Measurements from ENCODE around the gene PRKCQ.
A peak's percentile ranks its signal among the peaks of the same experiment; 100 is the strongest.

PRKCQ gene

DNA sequence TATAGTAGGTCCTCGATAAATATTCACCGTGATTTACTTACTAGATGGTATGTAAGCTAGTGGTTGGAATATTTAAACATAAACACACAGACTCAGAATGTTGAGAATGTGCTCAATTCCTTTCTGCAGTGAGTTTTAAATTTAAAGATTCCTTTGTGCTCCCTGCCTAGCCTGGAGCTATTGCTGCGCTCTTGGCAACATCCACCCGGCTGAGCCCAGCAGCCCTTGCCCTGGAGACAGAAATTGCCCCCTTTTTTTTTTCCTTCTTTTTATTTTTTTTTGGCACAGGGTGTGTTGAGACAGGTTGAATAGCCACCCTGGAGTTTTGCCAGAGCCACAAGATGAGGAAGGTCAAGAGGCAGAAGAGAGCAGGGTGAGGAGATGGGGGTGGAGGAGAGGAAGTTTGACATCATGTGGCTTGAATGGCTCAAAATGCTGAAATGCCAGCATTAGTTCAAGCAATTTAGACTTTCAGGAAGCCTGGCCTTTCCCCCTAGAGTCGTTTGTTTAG, 180.8 kb downstream of the PRKCQ start:
- DNase-seq = peak; percentile 6 to 59
- Histone ChIP-seq H3K79me2 (ENCODE audit: control insufficient read depth, insufficient read depth, low read length, poor library complexity) (peaks cover 2% of the 10 kb centered on the region), H3K4ac (ENCODE audit: low read depth, low read length) (no peak overlapping the region), H4K12ac (ENCODE audit: low read depth, low read length) (no peak overlapping the region), H3K79me1 (ENCODE audit: low read length) (peaks cover 14% of the 10 kb centered on the region), H3K14ac (ENCODE audit: low read length) (no peak overlapping the region), H3K18ac (ENCODE audit: low read length) (no peak overlapping the region), H2BK12ac (ENCODE audit: low read length) (no peak overlapping the region), H3K27ac (ENCODE audit: low read depth, low read length) (peak overlapping the region; percentile 73), H2AK5ac (ENCODE audit: low read length) (no peak overlapping the region), H3K23ac (ENCODE audit: low read length) (no peak overlapping the region), H3K4me2 (ENCODE audit: low read length) (no peak overlapping the region), H4K91ac (ENCODE audit: low read depth, low read length) (peak overlapping the region; percentile 76), H3K4me1 (ENCODE audit: control insufficient read depth in 1 of 2, insufficient read depth in 2 of 2, low read length in 2 of 2) (peaks cover 11 to 19% of the 10 kb centered on the region in 2 experiments), H3K9ac (ENCODE audit: low read length) (no peak overlapping the region), H3K27me3 (ENCODE audit: insufficient read depth, low read length) (no peaks in the 10 kb centered on the region), H2BK5ac (ENCODE audit: low read depth, low read length, poor library complexity) (no peak overlapping the region), H4K8ac (ENCODE audit: low read depth, low read length) (no peak overlapping the region), H2AFZ (ENCODE audit: insufficient read depth, low read length, poor library complexity) (no peak overlapping the region), H2BK120ac (ENCODE audit: insufficient read depth, low read length, poor library complexity) (no peak overlapping the region), H3K9me3 (ENCODE audit: insufficient read depth, low read depth, low read length) (no peaks in the 10 kb centered on the region), H3K36me3 (ENCODE audit: control insufficient read depth in 1 of 2, insufficient read depth in 2 of 2, low read length in 2 of 2) (no peaks in the 10 kb centered on the region), H3K4me3 (ENCODE audit: low read depth, low read length) (no peak overlapping the region)
- WGBS (ENCODE audit: extremely low coverage, insufficient coverage, insufficient read length) = no CpG with 5 or more reads among the region's 5 CpGs

DNA sequence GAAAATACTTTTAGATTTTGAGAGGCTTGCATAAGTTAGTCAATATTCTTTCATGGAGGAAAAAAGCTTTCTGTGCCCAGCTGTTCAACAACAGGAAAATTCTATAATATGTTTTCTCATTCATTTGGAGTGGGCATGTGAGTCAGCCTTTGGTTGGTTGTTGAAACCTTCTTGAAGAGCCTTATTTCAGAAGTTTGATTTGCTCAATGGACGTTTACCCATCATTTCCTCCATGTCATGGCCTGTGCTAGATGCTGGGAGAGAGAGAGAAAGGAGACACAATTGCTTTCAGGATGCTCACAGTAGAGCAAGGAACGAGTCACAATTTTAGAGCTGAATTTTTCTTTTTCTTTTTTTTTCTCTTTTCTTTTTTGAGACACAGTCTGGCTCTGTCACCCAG, 181.7 kb downstream of the PRKCQ start:
- no peaks in the 10 kb centered on the region for H3K36me3 ChIP-seq (ENCODE audit: control insufficient read depth in 1 of 2, insufficient read depth in 2 of 2, low read length in 2 of 2)
- no peak overlapping the region for H2BK12ac ChIP-seq (ENCODE audit: low read length)
- H3K79me1 ChIP-seq (ENCODE audit: low read length) = peaks cover 14% of the 10 kb centered on the region
- H3K4ac ChIP-seq (ENCODE audit: low read depth, low read length) = no peak overlapping the region
- H3K27ac ChIP-seq (ENCODE audit: low read depth, low read length) = no peak overlapping the region
- H3K4me2 ChIP-seq (ENCODE audit: low read length) = no peak overlapping the region
- H4K12ac ChIP-seq (ENCODE audit: low read depth, low read length) = no peak overlapping the region
- H3K4me1 ChIP-seq (ENCODE audit: control insufficient read depth in 1 of 2, insufficient read depth in 2 of 2, low read length in 2 of 2) = peaks cover 11 to 19% of the 10 kb centered on the region in 2 experiments
- no peak overlapping the region for H2BK120ac ChIP-seq (ENCODE audit: insufficient read depth, low read length, poor library complexity)
- H3K9ac ChIP-seq (ENCODE audit: low read length) = no peak overlapping the region
- no peaks in the 10 kb centered on the region for H3K27me3 ChIP-seq (ENCODE audit: insufficient read depth, low read length)
- H3K79me2 ChIP-seq (ENCODE audit: control insufficient read depth, insufficient read depth, low read length, poor library complexity) = peaks cover 2% of the 10 kb centered on the region
- DNase-seq = no peak
- H3K4me3 ChIP-seq (ENCODE audit: low read depth, low read length) = no peak overlapping the region
- no peak overlapping the region for H2BK5ac ChIP-seq (ENCODE audit: low read depth, low read length, poor library complexity)
- H3K14ac ChIP-seq (ENCODE audit: low read length) = no peak overlapping the region
- no peak overlapping the region for H2AK5ac ChIP-seq (ENCODE audit: low read length)
- no peak overlapping the region for H3K23ac ChIP-seq (ENCODE audit: low read length)
- no CpG with 5 or more reads among the region's 2 CpGs for WGBS (ENCODE audit: extremely low coverage, insufficient coverage, insufficient read length)
- no peak overlapping the region for H4K91ac ChIP-seq (ENCODE audit: low read depth, low read length)
- no peaks in the 10 kb centered on the region for H3K9me3 ChIP-seq (ENCODE audit: insufficient read depth, low read depth, low read length)
- H4K8ac ChIP-seq (ENCODE audit: low read depth, low read length) = no peak overlapping the region
- H3K18ac ChIP-seq (ENCODE audit: low read length) = no peak overlapping the region
- no peak overlapping the region for H2AFZ ChIP-seq (ENCODE audit: insufficient read depth, low read length, poor library complexity)

DNA sequence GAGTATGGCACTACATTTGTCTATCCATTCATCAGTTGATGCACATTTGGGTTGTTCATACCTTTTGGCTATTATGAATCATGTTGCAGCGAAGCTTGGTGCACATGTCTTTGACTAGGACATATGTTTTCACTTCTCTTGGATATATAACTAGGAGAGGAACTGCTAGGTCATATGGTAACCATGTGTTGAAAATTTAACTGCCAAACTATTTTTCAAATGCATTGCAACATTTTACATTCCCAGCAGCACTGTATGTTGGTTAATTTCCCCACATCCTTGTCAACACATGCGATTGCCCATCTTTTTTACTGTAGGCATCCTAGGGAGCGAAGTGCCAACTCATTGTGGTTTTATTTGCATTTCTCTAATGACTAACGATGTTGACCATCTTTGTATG, 183.4 kb downstream of the PRKCQ start:
- no CpG with 5 or more reads among the region's 4 CpGs for WGBS (ENCODE audit: extremely low coverage, insufficient coverage, insufficient read length)

DNA sequence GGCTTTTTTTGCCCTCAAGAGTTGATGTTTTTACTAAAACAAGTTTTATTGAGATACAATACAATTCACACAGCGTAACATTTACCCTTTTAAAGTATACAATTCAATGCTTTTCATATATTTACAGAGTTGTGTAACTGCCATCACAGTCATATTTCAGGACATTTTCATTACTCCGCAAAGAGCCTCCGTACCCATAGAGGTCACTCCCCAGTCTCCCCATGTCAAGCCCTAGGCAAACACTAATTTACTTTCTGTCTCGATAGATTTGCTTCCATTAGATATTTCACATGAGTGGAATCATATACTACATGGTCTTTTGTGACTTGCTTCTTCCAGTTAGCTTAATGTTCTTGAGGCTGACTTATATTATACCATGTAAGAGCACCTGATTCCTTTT, 183.8 kb downstream of the PRKCQ start:
- no peak overlapping the region for H2BK5ac ChIP-seq (ENCODE audit: low read depth, low read length, poor library complexity)
- no peak overlapping the region for H3K4me2 ChIP-seq (ENCODE audit: low read length)
- DNase-seq = no peak
- peaks cover 7 to 19% of the 10 kb centered on the region in 2 experiments for H3K4me1 ChIP-seq (ENCODE audit: control insufficient read depth in 1 of 2, insufficient read depth in 2 of 2, low read length in 2 of 2)
- H4K91ac ChIP-seq (ENCODE audit: low read depth, low read length) = no peak overlapping the region
- H3K4me3 ChIP-seq (ENCODE audit: low read depth, low read length) = no peak overlapping the region
- no peak overlapping the region for H4K12ac ChIP-seq (ENCODE audit: low read depth, low read length)
- H3K79me1 ChIP-seq (ENCODE audit: low read length) = peaks cover 11% of the 10 kb centered on the region
- no peak overlapping the region for H3K4ac ChIP-seq (ENCODE audit: low read depth, low read length)
- H2AK5ac ChIP-seq (ENCODE audit: low read length) = no peak overlapping the region
- H3K27ac ChIP-seq (ENCODE audit: low read depth, low read length) = no peak overlapping the region
- no peaks in the 10 kb centered on the region for H3K27me3 ChIP-seq (ENCODE audit: insufficient read depth, low read length)
- H2BK12ac ChIP-seq (ENCODE audit: low read length) = no peak overlapping the region
- H3K9me3 ChIP-seq (ENCODE audit: insufficient read depth, low read depth, low read length) = no peaks in the 10 kb centered on the region
- H3K14ac ChIP-seq (ENCODE audit: low read length) = no peak overlapping the region
- H4K8ac ChIP-seq (ENCODE audit: low read depth, low read length) = no peak overlapping the region
- H3K18ac ChIP-seq (ENCODE audit: low read length) = no peak overlapping the region
- no peaks in the 10 kb centered on the region for H3K36me3 ChIP-seq (ENCODE audit: control insufficient read depth in 1 of 2, insufficient read depth in 2 of 2, low read length in 2 of 2)
- H3K9ac ChIP-seq (ENCODE audit: low read length) = no peak overlapping the region
- H2AFZ ChIP-seq (ENCODE audit: insufficient read depth, low read length, poor library complexity) = no peak overlapping the region
- H3K79me2 ChIP-seq (ENCODE audit: control insufficient read depth, insufficient read depth, low read length, poor library complexity) = peaks cover 2% of the 10 kb centered on the region
- H2BK120ac ChIP-seq (ENCODE audit: insufficient read depth, low read length, poor library complexity) = no peak overlapping the region
- H3K23ac ChIP-seq (ENCODE audit: low read length) = no peak overlapping the region
- no CpG with 5 or more reads among the region's 4 CpGs for WGBS (ENCODE audit: extremely low coverage, insufficient coverage, insufficient read length)

More for the DNA sequence above, 183.4 kb downstream of the PRKCQ start:
- no peak overlapping the region for H3K4ac ChIP-seq (ENCODE audit: low read depth, low read length)
- no peak overlapping the region for H3K18ac ChIP-seq (ENCODE audit: low read length)
- H3K14ac ChIP-seq (ENCODE audit: low read length) = no peak overlapping the region
- H3K9me3 ChIP-seq (ENCODE audit: insufficient read depth, low read depth, low read length) = no peaks in the 10 kb centered on the region
- no peak overlapping the region for H2AFZ ChIP-seq (ENCODE audit: insufficient read depth, low read length, poor library complexity)
- H4K12ac ChIP-seq (ENCODE audit: low read depth, low read length) = no peak overlapping the region
- H3K9ac ChIP-seq (ENCODE audit: low read length) = no peak overlapping the region
- H2BK5ac ChIP-seq (ENCODE audit: low read depth, low read length, poor library complexity) = no peak overlapping the region
- no peak overlapping the region for H3K4me2 ChIP-seq (ENCODE audit: low read length)
- no peak overlapping the region for H2BK12ac ChIP-seq (ENCODE audit: low read length)
- no peak overlapping the region for H4K91ac ChIP-seq (ENCODE audit: low read depth, low read length)
- no peak overlapping the region for H2AK5ac ChIP-seq (ENCODE audit: low read length)
- H3K79me1 ChIP-seq (ENCODE audit: low read length) = peaks cover 14% of the 10 kb centered on the region
- peaks cover 2% of the 10 kb centered on the region for H3K79me2 ChIP-seq (ENCODE audit: control insufficient read depth, insufficient read depth, low read length, poor library complexity)
- H3K23ac ChIP-seq (ENCODE audit: low read length) = no peak overlapping the region
- H3K27ac ChIP-seq (ENCODE audit: low read depth, low read length) = no peak overlapping the region
- no peaks in the 10 kb centered on the region for H3K27me3 ChIP-seq (ENCODE audit: insufficient read depth, low read length)
- no peak overlapping the region for H4K8ac ChIP-seq (ENCODE audit: low read depth, low read length)
- no peaks in the 10 kb centered on the region for H3K36me3 ChIP-seq (ENCODE audit: control insufficient read depth in 1 of 2, insufficient read depth in 2 of 2, low read length in 2 of 2)
- DNase-seq = no peak
- H2BK120ac ChIP-seq (ENCODE audit: insufficient read depth, low read length, poor library complexity) = no peak overlapping the region
- H3K4me3 ChIP-seq (ENCODE audit: low read depth, low read length) = no peak overlapping the region
- peaks cover 10 to 19% of the 10 kb centered on the region in 2 experiments for H3K4me1 ChIP-seq (ENCODE audit: control insufficient read depth in 1 of 2, insufficient read depth in 2 of 2, low read length in 2 of 2)
